OCI-LY7 (cell line): ENCODE data around the gene SOX5. TPM values are rescaled to one million over a fixed set of nuclear protein-coding genes. Genes with fewer than 3 reads are reported as not detected.

Experiments
- BruUV-seq: library from RNA; stranded (reverse); fragments of 400-500 nt; replicated peaks from 2 replicates; lab custom pipeline; 2021; lab: Mats Ljungman, UMichigan
- CTCF ChIA-PET: fragments of 300-600 bp; sonication (Branson Sonifier 250); formaldehyde crosslinking; loops from one replicate; lab custom pipeline; 2022; ENCODE audit warnings: antibody characterized with exemption; ENCODE audit not compliant: unreplicated experiment; lab: Charles Lee
- POLR2A ChIA-PET: fragments of 300-600 bp; sonication (Branson Sonifier 250); formaldehyde crosslinking; loops from one replicate; lab custom pipeline; 2022; ENCODE audit warnings: antibody characterized with exemption; lab: Charles Lee
- DNase-seq: peaks from one replicate; pipeline ENCODE4 v3.0.0-alpha.2; 2015; ENCODE audit warnings: low spot score
- H2AFZ ChIP-seq: fragments of 200-600 bp; sonication (generic), shearing (Covaris generic); 2 replicates; pipeline ENCODE4 v1.6.1; 2014; ENCODE audit warnings: mild to moderate bottlenecking, antibody characterized with exemption, low read length, moderate library complexity
- H3K27ac ChIP-seq: fragments of 200-600 bp; sonication (generic); 2 replicates; pipeline ENCODE4 v1.5.1; 2014; ENCODE audit warnings: mixed run types, low read depth, mild to moderate bottlenecking, moderate library complexity, low read length, inconsistent platforms; ENCODE audit not compliant: poor library complexity, severe bottlenecking
- H3K36me3 ChIP-seq: fragments of 200-600 bp; sonication (generic); 2 replicates; pipeline ENCODE4 v1.6.1; 2014; ENCODE audit warnings: mild to moderate bottlenecking, antibody characterized with exemption, low read length, moderate library complexity, mixed read lengths; ENCODE audit not compliant: insufficient read depth
- H3K4me1 ChIP-seq: fragments of 200-600 bp; sonication (generic); 2 replicates; pipeline ENCODE4 v1.5.1; 2014; ENCODE audit warnings: mild to moderate bottlenecking, low read length; ENCODE audit not compliant: insufficient read depth, poor library complexity, severe bottlenecking
- H3K4me2 ChIP-seq: fragments of 200-600 bp; sonication (generic); 2 replicates; pipeline ENCODE4 v1.6.1; 2014; ENCODE audit warnings: mild to moderate bottlenecking, low read length
- H3K4me3 ChIP-seq: fragments of 200-600 bp; sonication (generic); 2 replicates; pipeline ENCODE4 v1.5.1; 2014; ENCODE audit warnings: mild to moderate bottlenecking, low read depth, low read length; ENCODE audit not compliant: poor library complexity, severe bottlenecking
- H3K79me2 ChIP-seq: fragments of 200-600 bp; sonication (generic); 2 replicates; pipeline ENCODE4 v1.6.1; 2016; ENCODE audit warnings: low read depth, mild to moderate bottlenecking, low read length, moderate library complexity, mixed read lengths; ENCODE audit not compliant: insufficient read depth
- H3K9me2 ChIP-seq: fragments of 200-600 bp; sonication (generic); 2 replicates; pipeline ENCODE4 v1.6.1; 2016; ENCODE audit warnings: mild to moderate bottlenecking, low read length, mixed read lengths; ENCODE audit not compliant: insufficient read depth
- H3K9me3 ChIP-seq: fragments of 200-600 bp; sonication (generic); 2 replicates; pipeline ENCODE4 v1.6.1; 2014; ENCODE audit warnings: mild to moderate bottlenecking, mixed run types, low read length, mixed read lengths
- H4K20me1 ChIP-seq: fragments of 200-600 bp; sonication (generic); 2 replicates; pipeline ENCODE4 v1.6.1; 2014; ENCODE audit warnings: mild to moderate bottlenecking, antibody characterized with exemption, low read length, moderate library complexity, mixed read lengths; ENCODE audit not compliant: insufficient read depth
- CTCF ChIP-seq: fragments of 200-600 bp; sonication (generic); conservative IDR thresholded peaks from 2 replicates; pipeline ENCODE4 v1.5.1; 2014; ENCODE audit warnings: mild to moderate bottlenecking, antibody characterized with exemption, low read length, moderate library complexity, mixed read lengths
- EZH2phosphoT487 ChIP-seq: fragments of 200-600 bp; sonication (generic); IDR thresholded peaks from 2 replicates; pipeline ENCODE4 v1.6.1; 2018; ENCODE audit warnings: low read depth, borderline replicate concordance, mild to moderate bottlenecking, mixed run types, antibody characterized with exemption, low read length, moderate library complexity, mixed read lengths
- intact Hi-C: fragments of 100-400 bp; cut with micrococcal nuclease; formaldehyde crosslinking; loops from one replicate; pipeline ENCODE4 v1.10.0; 2022; ENCODE audit not compliant: unreplicated experiment
- total RNA-seq, 2 experiments: library from RNA; depleted of rRNA in 1 of 2; stranded (reverse); fragments of >200 nt in 1 of 2; shearing (Covaris generic) in 1 of 2; gene quantifications; 2 replicates each; pipeline ENCODE4 v1.2.3, GENCODE V29; 2014 to 2022

SOX5 gene
- total RNA-seq, 2 experiments from 2014 or later: 0.16 TPM; not detected in 1

- peak overlapping the region; percentile 61; the same call in 1 of the 2 replicates for H2AFZ ChIP-seq
- CTCF ChIA-PET: no interaction called here
- no peak for TF ChIP-seq CTCF
- no peak for TF ChIP-seq EZH2phosphoT487
- H3K79me2 ChIP-seq: no peaks in the 10 kb centered on the region
- H3K4me1 ChIP-seq: no peaks in the 10 kb centered on the region
- H3K9me3 ChIP-seq: no peaks in the 10 kb centered on the region
- H3K27ac ChIP-seq: no peak overlapping the region
- H3K9me2 ChIP-seq: no peaks in the 10 kb centered on the region
- BruUV-seq: no TSS peak
- H4K20me1 ChIP-seq: no peaks in the 10 kb centered on the region
- no peak overlapping the region for H3K4me2 ChIP-seq
- intact Hi-C loops: no loop called here
- POLR2A ChIA-PET: interaction anchor here (0.5 to 1.1 kb wide), 3 partner anchors 10 to 782 kb away, joined by 3 to 4 read pairs (median 4); no protein-coding TSS in a partner anchor
- H3K4me3 ChIP-seq: no peak overlapping the region
- H3K36me3 ChIP-seq: no peaks in the 10 kb centered on the region
- no peak for DNase-seq
Observed at GRCh38 chr12:23488130-23488529, 461.3 kb downstream of the SOX5 start.

- no peak for TF ChIP-seq CTCF
- TF ChIP-seq EZH2phosphoT487: no peak
- BruUV-seq: no TSS peak
- intact Hi-C loops: no loop called here
Observed at GRCh38 chr12:23484238-23484637, 465.2 kb downstream of the SOX5 start.

GRCh38 chr12:23482571-23482970 lies 466.9 kb downstream of the SOX5 start:
- Histone ChIP-seq H3K9me3 (no peaks in the 10 kb centered on the region), H2AFZ (no peak overlapping the region), H3K9me2 (no peaks in the 10 kb centered on the region), H3K36me3 (no peaks in the 10 kb centered on the region), H3K4me2 (no peak overlapping the region), H3K27ac (no peak overlapping the region), H3K4me3 (no peak overlapping the region), H4K20me1 (no peaks in the 10 kb centered on the region), H3K79me2 (no peaks in the 10 kb centered on the region), H3K4me1 (no peaks in the 10 kb centered on the region)
- POLR2A ChIA-PET: interaction anchor here (0.5 to 0.6 kb wide), 2 partner anchors 52 to 203 kb away, joined by 3 read pairs; no protein-coding TSS in a partner anchor
- no peak for DNase-seq
- no TSS peak for BruUV-seq
- no peak for TF ChIP-seq EZH2phosphoT487
- no peak for TF ChIP-seq CTCF
- CTCF ChIA-PET: no interaction called here
- intact Hi-C loops: no loop called here

More at GRCh38 chr12:23484238-23484637, 465.2 kb downstream of the SOX5 start:
- ChIA-PET POLR2A (no interaction called here), CTCF (no interaction called here)
- H2AFZ ChIP-seq: no peak overlapping the region
- H3K4me3 ChIP-seq: no peak overlapping the region
- no peaks in the 10 kb centered on the region for H3K4me1 ChIP-seq
- no peak overlapping the region for H3K4me2 ChIP-seq
- H3K36me3 ChIP-seq: no peaks in the 10 kb centered on the region
- no peaks in the 10 kb centered on the region for H3K9me3 ChIP-seq
- no peak for DNase-seq
- no peaks in the 10 kb centered on the region for H3K9me2 ChIP-seq
- no peaks in the 10 kb centered on the region for H3K79me2 ChIP-seq
- no peaks in the 10 kb centered on the region for H4K20me1 ChIP-seq
- no peak overlapping the region for H3K27ac ChIP-seq
